Measurements from ENCODE around the gene LMNTD2.

DNA sequence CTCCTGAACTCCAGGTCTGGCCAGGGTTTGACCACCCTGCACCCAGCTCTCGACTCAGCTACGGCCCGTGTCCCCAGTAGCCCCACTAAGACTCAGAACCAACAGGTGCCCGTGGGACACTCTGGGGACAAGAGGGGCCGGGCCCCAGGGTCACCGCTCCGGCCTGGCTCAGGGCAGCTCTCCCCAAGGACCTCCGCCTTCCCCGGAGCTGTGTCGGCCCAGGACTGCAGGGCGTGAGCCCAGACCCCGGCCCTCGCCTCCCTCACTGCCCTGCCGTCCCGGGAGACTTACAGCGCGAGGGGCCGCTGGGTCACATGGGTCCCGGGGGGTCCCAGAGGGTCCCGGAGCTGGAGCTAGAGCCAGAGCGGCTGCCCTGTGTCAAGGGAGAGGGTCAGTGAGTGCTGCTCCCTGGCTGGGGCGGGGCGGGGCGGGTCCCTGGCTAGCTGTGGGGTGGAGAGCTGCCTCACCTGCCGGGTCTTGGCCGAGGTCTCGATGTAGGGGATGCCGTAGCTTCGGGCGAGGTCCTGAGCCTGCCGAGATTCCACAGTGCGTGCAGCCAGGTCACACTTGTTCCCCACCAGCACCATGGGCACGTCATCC, 27.5 kb downstream of the LMNTD2 start:
- TF ChIP-seq SP1 (IDR thresholded peaks at IDR 0.05), result no peak
- TF ChIP-seq TARDBP (IDR thresholded peaks at IDR 0.05), result no peak
- TF ChIP-seq, protein P1, sequence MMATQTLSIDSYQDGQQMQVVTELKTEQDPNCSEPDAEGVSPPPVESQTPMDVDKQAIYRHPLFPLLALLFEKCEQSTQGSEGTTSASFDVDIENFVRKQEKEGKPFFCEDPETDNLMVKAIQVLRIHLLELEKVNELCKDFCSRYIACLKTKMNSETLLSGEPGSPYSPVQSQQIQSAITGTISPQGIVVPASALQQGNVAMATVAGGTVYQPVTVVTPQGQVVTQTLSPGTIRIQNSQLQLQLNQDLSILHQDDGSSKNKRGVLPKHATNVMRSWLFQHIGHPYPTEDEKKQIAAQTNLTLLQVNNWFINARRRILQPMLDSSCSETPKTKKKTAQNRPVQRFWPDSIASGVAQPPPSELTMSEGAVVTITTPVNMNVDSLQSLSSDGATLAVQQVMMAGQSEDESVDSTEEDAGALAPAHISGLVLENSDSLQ (IDR thresholded peaks at IDR 0.05), result no peak
